Parathyroid adenoma (tissue), 2 donors: ENCODE data around the gene C16orf74.

Experiments
- H2AFZ ChIP-seq: fragments of 300-600 bp; sonication (generic); one replicate; pipeline ENCODE4 v1.7.0; 2017; ENCODE audit warnings: antibody characterized with exemption, mild to moderate bottlenecking
- H3K27ac ChIP-seq: fragments of 300-600 bp; sonication (generic); one replicate; pipeline ENCODE4 v1.7.0; 2017
- H3K27me3 ChIP-seq: fragments of 300-600 bp; sonication (generic); one replicate; pipeline ENCODE4 v1.7.0; 2017; ENCODE audit warnings: low read length; ENCODE audit not compliant: control insufficient read depth, insufficient read depth
- H3K36me3 ChIP-seq: fragments of 300-600 bp; sonication (generic); one replicate; pipeline ENCODE4 v1.7.0; 2017; ENCODE audit warnings: low read length; ENCODE audit not compliant: control insufficient read depth, insufficient read depth
- H3K4me1 ChIP-seq: fragments of 300-600 bp; sonication (generic); one replicate; pipeline ENCODE4 v1.7.0; 2017; ENCODE audit warnings: control low read depth
- H3K4me2 ChIP-seq: fragments of 300-600 bp; sonication (generic); one replicate; pipeline ENCODE4 v1.7.0; 2017; ENCODE audit warnings: low read length
- H3K4me3 ChIP-seq: fragments of 300-600 bp; sonication (generic); one replicate; pipeline ENCODE4 v1.7.0; 2017; ENCODE audit warnings: low read depth, low read length
- H3K79me2 ChIP-seq: fragments of 300-600 bp; sonication (generic); one replicate; pipeline ENCODE4 v1.7.0; 2017; ENCODE audit warnings: control low read depth
- H3K9ac ChIP-seq: fragments of 300-600 bp; sonication (generic); one replicate; pipeline ENCODE4 v1.7.0; 2017; ENCODE audit warnings: mild to moderate bottlenecking
- H3K9me3 ChIP-seq: fragments of 300-600 bp; sonication (generic); one replicate; pipeline ENCODE4 v1.7.0; 2017; ENCODE audit warnings: low read length; ENCODE audit not compliant: control insufficient read depth
- CTCF ChIP-seq: fragments of 300-600 bp; sonication (generic); IDR thresholded peaks from one replicate; pipeline ENCODE4 v1.7.0; 2017; ENCODE audit warnings: antibody characterized with exemption, mild to moderate bottlenecking
- donor health status: primary hyperparathyroidism.

C16orf74 gene

GRCh38 chr16:85735225-85735635, 15.7 kb downstream of the C16orf74 start:
- H3K79me2 ChIP-seq = no peaks in the 10 kb centered on the region
- no peaks in the 10 kb centered on the region for H3K4me1 ChIP-seq
- no peak overlapping the region for H2AFZ ChIP-seq
- H3K9ac ChIP-seq = no peak overlapping the region
- no peak overlapping the region for H3K4me2 ChIP-seq
- H3K36me3 ChIP-seq = no peaks in the 10 kb centered on the region
- no peaks in the 10 kb centered on the region for H3K9me3 ChIP-seq
- H3K27ac ChIP-seq = no peak overlapping the region
- no peaks in the 10 kb centered on the region for H3K27me3 ChIP-seq
- no peak overlapping the region for H3K4me3 ChIP-seq
- TF ChIP-seq CTCF = no peak

- no peaks in the 10 kb centered on the region for H3K79me2 ChIP-seq
- no peaks in the 10 kb centered on the region for H3K27me3 ChIP-seq
- no peak overlapping the region for H3K9ac ChIP-seq
- no peak overlapping the region for H3K4me3 ChIP-seq
- no peak overlapping the region for H3K4me2 ChIP-seq
- TF ChIP-seq CTCF = no peak
- no peak overlapping the region for H3K27ac ChIP-seq
- no peak overlapping the region for H2AFZ ChIP-seq
- H3K9me3 ChIP-seq = no peaks in the 10 kb centered on the region
- H3K4me1 ChIP-seq = no peaks in the 10 kb centered on the region
- H3K36me3 ChIP-seq = no peaks in the 10 kb centered on the region
These were observed 16.4 kb downstream of the C16orf74 start for GRCh38 chr16:85734311-85735017.

- TF ChIP-seq CTCF = no peak
- Histone ChIP-seq H3K4me2 (no peak overlapping the region), H2AFZ (no peak overlapping the region), H3K9ac (no peak overlapping the region), H3K27me3 (no peaks in the 10 kb centered on the region), H3K27ac (no peak overlapping the region), H3K79me2 (no peaks in the 10 kb centered on the region), H3K9me3 (no peaks in the 10 kb centered on the region), H3K4me3 (no peak overlapping the region), H3K36me3 (no peaks in the 10 kb centered on the region), H3K4me1 (no peaks in the 10 kb centered on the region)
These were observed 17.1 kb downstream of the C16orf74 start for GRCh38 chr16:85733839-85734170.

- Histone ChIP-seq H3K9me3 (no peaks in the 10 kb centered on the region), H3K79me2 (peaks cover 4% of the 10 kb centered on the region), H2AFZ (no peak overlapping the region), H3K4me2 (no peak overlapping the region), H3K27ac (no peak overlapping the region), H3K27me3 (no peaks in the 10 kb centered on the region), H3K9ac (no peak overlapping the region), H3K36me3 (no peaks in the 10 kb centered on the region), H3K4me1 (no peaks in the 10 kb centered on the region), H3K4me3 (no peak overlapping the region)
- TF ChIP-seq CTCF = no peak
These were observed 17.6 kb downstream of the C16orf74 start for GRCh38 chr16:85733155-85733838.

- Histone ChIP-seq H3K4me3 (no peak overlapping the region), H3K9me3 (no peaks in the 10 kb centered on the region), H2AFZ (no peak overlapping the region), H3K36me3 (no peaks in the 10 kb centered on the region), H3K79me2 (peaks cover 4% of the 10 kb centered on the region), H3K9ac (no peak overlapping the region), H3K27me3 (no peaks in the 10 kb centered on the region), H3K4me2 (no peak overlapping the region), H3K4me1 (no peaks in the 10 kb centered on the region), H3K27ac (no peak overlapping the region)
- no peak for TF ChIP-seq CTCF
These were observed 19.7 kb downstream of the C16orf74 start for GRCh38 chr16:85731179-85731578.
